Measurements from ENCODE around the gene LRBA. TPM values are rescaled to one million over a fixed set of nuclear protein-coding genes. Genes with fewer than 3 reads are reported as not detected.
"Not testable (repeated sequence)": the region's sequence is repeated elsewhere in the genome, so short reads cannot be mapped to it uniquely, and the experiment has no call there.

LRBA gene
- total RNA-seq, 1 experiment from 2014 or later = 55.3 TPM

GRCh38 chr4:151029537-151029936, 14.5 kb upstream of the LRBA start:
- Histone ChIP-seq H3K23me2 (ENCODE audit: insufficient read length, low read depth, low read length, poor library complexity, severe bottlenecking) (no peaks in the 10 kb centered on the region), H3K27me3 (ENCODE audit: insufficient read depth, low read length) (no peaks in the 10 kb centered on the region), H3K18ac (ENCODE audit: insufficient read length, low read depth, low read length) (no peak overlapping the region), H3T11ph (ENCODE audit: low read length) (no peak overlapping the region), H2BK120ac (ENCODE audit: low read depth, low read length, poor library complexity, severe bottlenecking) (no peak overlapping the region), H3K9me3 (ENCODE audit: control insufficient read depth, low read depth, low read length) (no peaks in the 10 kb centered on the region), H3K79me2 (ENCODE audit: insufficient read depth, low read length) (peaks cover 1% of the 10 kb centered on the region; the same call in 1 of the 2 replicates), H3K4ac (ENCODE audit: low read depth, low read length) (no peak overlapping the region), H3K4me2 (ENCODE audit: insufficient read depth, insufficient read length, low read length) (no peak overlapping the region), H2AK5ac (ENCODE audit: insufficient read length, low read length) (no peak overlapping the region), H3K79me1 (ENCODE audit: insufficient read depth, low read depth, low read length, poor library complexity, severe bottlenecking) (no peaks in the 10 kb centered on the region), H3K27ac (ENCODE audit: insufficient read length, low read depth, low read length) (no peak overlapping the region), H4K8ac (replicated peaks; ENCODE audit: insufficient read length, low read depth, low read length) (no peak overlapping the region), H2BK12ac (ENCODE audit: insufficient read length, low read depth, low read length) (no peak overlapping the region), H2BK20ac (ENCODE audit: low read depth, low read length, poor library complexity, severe bottlenecking) (no peak overlapping the region), H3K23ac (ENCODE audit: insufficient read length, low read depth, low read length) (no peak overlapping the region), H2BK15ac (ENCODE audit: low read depth, low read length) (no peak overlapping the region), H3K14ac (ENCODE audit: insufficient read depth, low read length) (no peak overlapping the region), H3K4me1 (ENCODE audit: insufficient read depth, low read length) (no peaks in the 10 kb centered on the region), H4K20me1 (ENCODE audit: control insufficient read depth, insufficient read depth, insufficient read length) (no peaks in the 10 kb centered on the region), H3K9ac (ENCODE audit: extremely low read depth, insufficient read length, low read length) (no peak overlapping the region), H3K56ac (ENCODE audit: insufficient read length, low read depth, low read length) (no peak overlapping the region), H4K91ac (ENCODE audit: insufficient read length, low read depth, low read length) (no peak overlapping the region), H2BK5ac (ENCODE audit: insufficient read length, low read length) (no peak overlapping the region), H4K5ac (ENCODE audit: insufficient read length, low read depth, low read length) (no peak overlapping the region), H2AFZ (ENCODE audit: low read length) (no peak overlapping the region)
- Mint-ChIP-seq H3K27me3 (ENCODE audit: low read depth) (no peaks in the 10 kb centered on the region), H3K4me1 (peaks cover 6% of the 10 kb centered on the region in 2 experiments), H3K36me3 (ENCODE audit: insufficient read depth in 1 of 3, low read depth in 3 of 3) (no peaks in the 10 kb centered on the region), H3K4me3 (no peak overlapping the region), H3K27ac (no peak overlapping the region), H3K9me3 (no peaks in the 10 kb centered on the region)
- no peak for DNase-seq
- no peak for TF ChIP-seq CTCF (conservative IDR thresholded peaks at IDR 0.05)
- no CpG with 5 or more reads among the region's 10 CpGs for WGBS (ENCODE audit: extremely low coverage, insufficient read length, low lambda C conversion rate)

- H4K5ac ChIP-seq (ENCODE audit: insufficient read length, low read depth, low read length); H3T11ph ChIP-seq (ENCODE audit: low read length); H2AK5ac ChIP-seq (ENCODE audit: insufficient read length, low read length); H3K27me3 Mint-ChIP-seq (ENCODE audit: low read depth); H3K56ac ChIP-seq (ENCODE audit: insufficient read length, low read depth, low read length); H2BK15ac ChIP-seq (ENCODE audit: low read depth, low read length); H3K9ac ChIP-seq (ENCODE audit: extremely low read depth, insufficient read length, low read length); H4K20me1 ChIP-seq (ENCODE audit: control insufficient read depth, insufficient read depth, insufficient read length); H4K8ac ChIP-seq (replicated peaks; ENCODE audit: insufficient read length, low read depth, low read length); H3K14ac ChIP-seq (ENCODE audit: insufficient read depth, low read length); H3K27ac Mint-ChIP-seq; H3K4me1 Mint-ChIP-seq; H3K23ac ChIP-seq (ENCODE audit: insufficient read length, low read depth, low read length); H3K36me3 Mint-ChIP-seq (ENCODE audit: insufficient read depth in 1 of 3, low read depth in 3 of 3); DNase-seq; H3K4me2 ChIP-seq (ENCODE audit: insufficient read depth, insufficient read length, low read length); H3K18ac ChIP-seq (ENCODE audit: insufficient read length, low read depth, low read length); H3K27ac ChIP-seq (ENCODE audit: insufficient read length, low read depth, low read length); H3K23me2 ChIP-seq (ENCODE audit: insufficient read length, low read depth, low read length, poor library complexity, severe bottlenecking); H2BK20ac ChIP-seq (ENCODE audit: low read depth, low read length, poor library complexity, severe bottlenecking); H4K91ac ChIP-seq (ENCODE audit: insufficient read length, low read depth, low read length); H3K9me3 ChIP-seq (ENCODE audit: control insufficient read depth, low read depth, low read length); H3K4ac ChIP-seq (ENCODE audit: low read depth, low read length); H2BK120ac ChIP-seq (ENCODE audit: low read depth, low read length, poor library complexity, severe bottlenecking); H2BK12ac ChIP-seq (ENCODE audit: insufficient read length, low read depth, low read length); H3K79me1 ChIP-seq (ENCODE audit: insufficient read depth, low read depth, low read length, poor library complexity, severe bottlenecking); H3K79me2 ChIP-seq (ENCODE audit: insufficient read depth, low read length); H2AFZ ChIP-seq (ENCODE audit: low read length); H3K4me1 ChIP-seq (ENCODE audit: insufficient read depth, low read length); H3K9me3 Mint-ChIP-seq; H3K4me3 Mint-ChIP-seq; H3K27me3 ChIP-seq (ENCODE audit: insufficient read depth, low read length); H2BK5ac ChIP-seq (ENCODE audit: insufficient read length, low read length): not testable (repeated sequence)
- no CpG with 5 or more reads among the region's 10 CpGs for WGBS (ENCODE audit: extremely low coverage, insufficient read length, low lambda C conversion rate)
These were observed 13.9 kb upstream of the LRBA start for GRCh38 chr4:151029006-151029405.
